NCI-H524 treated with DMSO at 0.1 percent for 48 hours (cell line): ENCODE results near the gene DLX3.
A peak's percentile ranks its signal among the peaks of the same experiment; 100 is the strongest.
"Not testable (repeated sequence)": the region's sequence is repeated elsewhere in the genome, so short reads cannot be mapped to it uniquely, and the experiment has no call there.

ENCODE experiments used
- DNase-seq: peaks from one replicate; lab custom pipeline; 2025; lab: John Stamatoyannopoulos, UW

Gene DLX3

GRCh38 chr17:49995055-49995738 is at the start of gene DLX3:
TSS of gene DLX3 (minus strand) at chr17:49995224. CDS start at chr17:49994998, 226 bp downstream.
- peak; percentile 77 for DNase-seq

GRCh38 chr17:50044483-50044882 is 49.5 kb upstream of the DLX3 start:
- no peak for DNase-seq

- DNase-seq: no peak
Measured at GRCh38 chr17:50043290-50044148, 48.5 kb upstream of the DLX3 start.

- no peak for DNase-seq
Measured at GRCh38 chr17:50042211-50042610, 47.2 kb upstream of the DLX3 start.

GRCh38 chr17:50040496-50040895 is 45.5 kb upstream of the DLX3 start:
- not testable (repeated sequence) for DNase-seq

GRCh38 chr17:50039058-50039457 is 44.0 kb upstream of the DLX3 start:
- no peak for DNase-seq

GRCh38 chr17:50037321-50038107 is 42.5 kb upstream of the DLX3 start:
- DNase-seq: no peak

GRCh38 chr17:50036455-50037261 is 41.6 kb upstream of the DLX3 start:
- DNase-seq: no peak

GRCh38 chr17:50035945-50036344 is 40.9 kb upstream of the DLX3 start:
- no peak for DNase-seq

GRCh38 chr17:50035421-50035879 is 40.4 kb upstream of the DLX3 start:
- DNase-seq: no peak

- no peak for DNase-seq
Measured at GRCh38 chr17:50034498-50035364, 39.7 kb upstream of the DLX3 start.

- no peak for DNase-seq
Measured at GRCh38 chr17:50033316-50033715, 38.3 kb upstream of the DLX3 start.

GRCh38 chr17:50029185-50029584 is 34.2 kb upstream of the DLX3 start:
- DNase-seq: no peak

GRCh38 chr17:50028736-50029120 is 33.7 kb upstream of the DLX3 start:
- DNase-seq: no peak

GRCh38 chr17:50027881-50028735 is 33.1 kb upstream of the DLX3 start:
- DNase-seq: no peak

GRCh38 chr17:50027172-50027880 is 32.3 kb upstream of the DLX3 start:
- no peak for DNase-seq

- peak; percentile 5 for DNase-seq
Measured at GRCh38 chr17:50026837-50027171, 31.8 kb upstream of the DLX3 start.

- no peak for DNase-seq
Measured at GRCh38 chr17:50026046-50026675, 31.1 kb upstream of the DLX3 start.

- no peak for DNase-seq
Measured at GRCh38 chr17:50024808-50025207, 29.8 kb upstream of the DLX3 start.
